ENCODE measurements around the gene LRP8. TPM values are rescaled to one million over a fixed set of nuclear protein-coding genes. Genes with fewer than 3 reads are reported as not detected.

The LRP8 gene
- total RNA-seq, 4 donors from 2014 or later, result 0.76 to 4.0 (median 2.0) TPM

GRCh38 chr1:53340660-53341520, 13.0 kb upstream of the LRP8 start:
- DNase-seq (ENCODE audit: low spot score in 2 of 2), result peak; percentile 3 to 42
- no peak overlapping the region for H3K4me3 ChIP-seq (ENCODE audit: low read depth, poor library complexity, severe bottlenecking)
- 89 to 92% methylated on average over 9 of the region's 9 CpGs for WGBS, 2 donors
- TF ChIP-seq CTCF (IDR thresholded peaks at IDR 0.05), result no peak
- TF ChIP-seq POLR2A (IDR thresholded peaks at IDR 0.05), result no peak
- intact Hi-C loops (cut with DNase I; ENCODE audit: low total_unique reads), result no loop called here

GRCh38 chr1:53339736-53340635, 12.1 kb upstream of the LRP8 start:
- peak in 1 of 2 donors; percentile 37 for DNase-seq (ENCODE audit: low spot score in 2 of 2)
- H3K4me3 ChIP-seq (ENCODE audit: low read depth, poor library complexity, severe bottlenecking), result no peak overlapping the region
- 80 to 87% methylated on average over 8 of the region's 8 CpGs for WGBS, 2 donors
- intact Hi-C loops (cut with DNase I; ENCODE audit: low total_unique reads), result no loop called here
- TF ChIP-seq CTCF (IDR thresholded peaks at IDR 0.05), result no peak
- TF ChIP-seq POLR2A (IDR thresholded peaks at IDR 0.05), result no peak

DNA sequence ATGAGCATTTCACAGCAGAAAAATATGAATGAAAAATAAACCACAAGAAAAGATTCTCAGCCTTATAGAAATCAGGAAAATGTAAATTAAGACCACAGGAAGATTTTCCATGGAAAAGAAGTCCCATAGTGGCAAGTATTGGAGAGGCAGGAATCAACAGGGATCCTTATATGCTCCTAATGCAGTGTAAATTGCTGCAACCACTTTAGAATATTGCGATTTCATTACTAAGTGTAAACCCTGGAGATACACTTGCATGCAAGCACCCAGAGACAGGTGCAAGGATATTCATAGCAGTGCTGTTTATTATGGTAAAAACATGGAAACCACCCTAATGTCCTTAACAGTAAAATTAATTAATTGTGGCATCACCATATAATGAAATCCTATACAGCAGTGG, 10.6 kb upstream of the LRP8 start:
- TF ChIP-seq POLR2A (IDR thresholded peaks at IDR 0.05) (no peak), CTCF (IDR thresholded peaks at IDR 0.05) (no peak)
- intact Hi-C loops (cut with DNase I; ENCODE audit: low total_unique reads), result no loop called here
- DNase-seq (ENCODE audit: low spot score in 2 of 2), result no peak
- WGBS, 2 donors, result 93 to 97% methylated on average over 1 of the region's 1 CpG
- H3K4me3 ChIP-seq (ENCODE audit: low read depth, poor library complexity, severe bottlenecking), result no peak overlapping the region

GRCh38 chr1:53337499-53337898, 9.6 kb upstream of the LRP8 start:
- no peak overlapping the region for H3K4me3 ChIP-seq (ENCODE audit: low read depth, poor library complexity, severe bottlenecking)
- TF ChIP-seq CTCF (IDR thresholded peaks at IDR 0.05) (no peak), POLR2A (IDR thresholded peaks at IDR 0.05) (no peak)
- intact Hi-C loops (cut with DNase I; ENCODE audit: low total_unique reads), result no loop called here
- peak in 1 of 2 donors; percentile 53 for DNase-seq (ENCODE audit: low spot score in 2 of 2)
- WGBS, 2 donors, result 92 to 97% methylated on average over 5 of the region's 5 CpGs

DNA sequence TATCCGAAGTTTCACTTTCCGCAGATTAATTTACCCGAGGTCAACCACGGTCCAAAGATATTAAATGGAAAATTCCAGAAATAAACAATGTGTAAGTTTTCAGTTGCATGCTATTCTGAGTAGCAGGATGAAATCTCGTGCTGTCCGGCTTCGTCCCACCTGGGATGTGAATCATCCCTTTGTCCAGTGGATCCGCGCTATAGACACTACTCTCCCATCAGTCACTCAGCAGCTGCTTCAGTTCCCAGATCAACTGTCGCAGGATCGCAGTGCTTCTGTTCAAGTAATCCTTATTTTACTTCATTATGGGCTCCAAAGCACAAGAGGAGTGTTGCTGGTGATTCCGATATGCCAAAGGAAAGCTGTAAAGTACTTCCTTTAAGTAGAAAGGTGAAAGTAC, 8.3 kb upstream of the LRP8 start:
- WGBS, 2 donors, result 90 to 92% methylated on average over 12 of the region's 12 CpGs
- peak in 1 of 2 donors; percentile 49 for DNase-seq (ENCODE audit: low spot score in 2 of 2)
- no peak overlapping the region for H3K4me3 ChIP-seq (ENCODE audit: low read depth, poor library complexity, severe bottlenecking)
- TF ChIP-seq CTCF (IDR thresholded peaks at IDR 0.05) (no peak), POLR2A (IDR thresholded peaks at IDR 0.05) (no peak)
- intact Hi-C loops (cut with DNase I; ENCODE audit: low total_unique reads), result no loop called here
